Measurements from ENCODE around the gene NAA60. TPM values are rescaled to one million over a fixed set of nuclear protein-coding genes. Genes with fewer than 3 reads are reported as not detected.

NAA60 gene
- total and polyA plus RNA-seq, 2 of the 13 experiments (the other 11 are each of a cell fraction or from before 2014, with no cell fraction given), result 14.7 to 32.0 TPM

DNA sequence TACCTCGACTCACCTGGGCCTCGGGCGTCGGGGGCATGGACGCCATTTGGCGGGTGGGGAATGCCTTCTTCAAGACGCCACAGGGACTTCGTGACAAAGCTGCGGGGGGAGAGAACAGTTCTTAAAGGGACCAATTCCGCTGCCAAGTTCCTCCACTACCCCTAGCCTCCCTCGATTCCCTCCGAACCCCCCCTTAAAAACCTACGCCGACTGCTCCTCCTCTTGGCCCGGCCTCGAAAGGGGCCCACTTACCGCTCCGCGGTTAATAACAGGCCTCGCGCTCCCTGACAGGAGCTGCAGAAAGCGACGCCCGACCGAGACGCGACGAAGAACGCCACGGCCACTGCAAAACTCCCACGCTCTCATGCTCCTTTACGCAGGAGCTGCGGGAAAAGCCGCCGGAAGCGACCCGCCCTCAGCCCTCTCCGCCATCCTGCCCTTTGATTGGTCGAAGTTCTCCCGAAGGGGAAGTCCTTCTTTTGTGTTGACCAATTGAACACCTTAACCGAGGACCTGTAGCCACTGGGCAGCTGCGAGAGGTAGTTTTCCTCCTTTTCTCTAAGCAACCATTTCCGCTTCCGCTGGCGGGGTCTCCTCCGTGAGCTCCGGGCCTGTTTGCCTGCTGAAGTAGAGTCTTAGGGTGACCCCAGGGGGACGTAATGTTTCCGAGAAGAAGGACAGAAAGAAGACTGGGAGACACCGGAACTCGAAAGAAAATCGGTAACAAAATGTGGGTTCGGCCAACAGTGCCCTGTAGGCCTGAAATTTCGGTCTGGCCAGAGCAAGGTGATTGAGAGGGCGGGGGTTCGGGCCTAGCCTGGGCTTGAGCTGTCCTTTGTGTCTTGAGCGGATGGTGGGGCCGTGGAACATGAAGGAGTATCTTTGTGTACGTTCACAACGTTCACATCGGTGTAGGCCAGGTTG is at the start of gene NAA60, which contains the start of gene ZNF597 (continued):
- TF ChIP-seq, protein P1, sequence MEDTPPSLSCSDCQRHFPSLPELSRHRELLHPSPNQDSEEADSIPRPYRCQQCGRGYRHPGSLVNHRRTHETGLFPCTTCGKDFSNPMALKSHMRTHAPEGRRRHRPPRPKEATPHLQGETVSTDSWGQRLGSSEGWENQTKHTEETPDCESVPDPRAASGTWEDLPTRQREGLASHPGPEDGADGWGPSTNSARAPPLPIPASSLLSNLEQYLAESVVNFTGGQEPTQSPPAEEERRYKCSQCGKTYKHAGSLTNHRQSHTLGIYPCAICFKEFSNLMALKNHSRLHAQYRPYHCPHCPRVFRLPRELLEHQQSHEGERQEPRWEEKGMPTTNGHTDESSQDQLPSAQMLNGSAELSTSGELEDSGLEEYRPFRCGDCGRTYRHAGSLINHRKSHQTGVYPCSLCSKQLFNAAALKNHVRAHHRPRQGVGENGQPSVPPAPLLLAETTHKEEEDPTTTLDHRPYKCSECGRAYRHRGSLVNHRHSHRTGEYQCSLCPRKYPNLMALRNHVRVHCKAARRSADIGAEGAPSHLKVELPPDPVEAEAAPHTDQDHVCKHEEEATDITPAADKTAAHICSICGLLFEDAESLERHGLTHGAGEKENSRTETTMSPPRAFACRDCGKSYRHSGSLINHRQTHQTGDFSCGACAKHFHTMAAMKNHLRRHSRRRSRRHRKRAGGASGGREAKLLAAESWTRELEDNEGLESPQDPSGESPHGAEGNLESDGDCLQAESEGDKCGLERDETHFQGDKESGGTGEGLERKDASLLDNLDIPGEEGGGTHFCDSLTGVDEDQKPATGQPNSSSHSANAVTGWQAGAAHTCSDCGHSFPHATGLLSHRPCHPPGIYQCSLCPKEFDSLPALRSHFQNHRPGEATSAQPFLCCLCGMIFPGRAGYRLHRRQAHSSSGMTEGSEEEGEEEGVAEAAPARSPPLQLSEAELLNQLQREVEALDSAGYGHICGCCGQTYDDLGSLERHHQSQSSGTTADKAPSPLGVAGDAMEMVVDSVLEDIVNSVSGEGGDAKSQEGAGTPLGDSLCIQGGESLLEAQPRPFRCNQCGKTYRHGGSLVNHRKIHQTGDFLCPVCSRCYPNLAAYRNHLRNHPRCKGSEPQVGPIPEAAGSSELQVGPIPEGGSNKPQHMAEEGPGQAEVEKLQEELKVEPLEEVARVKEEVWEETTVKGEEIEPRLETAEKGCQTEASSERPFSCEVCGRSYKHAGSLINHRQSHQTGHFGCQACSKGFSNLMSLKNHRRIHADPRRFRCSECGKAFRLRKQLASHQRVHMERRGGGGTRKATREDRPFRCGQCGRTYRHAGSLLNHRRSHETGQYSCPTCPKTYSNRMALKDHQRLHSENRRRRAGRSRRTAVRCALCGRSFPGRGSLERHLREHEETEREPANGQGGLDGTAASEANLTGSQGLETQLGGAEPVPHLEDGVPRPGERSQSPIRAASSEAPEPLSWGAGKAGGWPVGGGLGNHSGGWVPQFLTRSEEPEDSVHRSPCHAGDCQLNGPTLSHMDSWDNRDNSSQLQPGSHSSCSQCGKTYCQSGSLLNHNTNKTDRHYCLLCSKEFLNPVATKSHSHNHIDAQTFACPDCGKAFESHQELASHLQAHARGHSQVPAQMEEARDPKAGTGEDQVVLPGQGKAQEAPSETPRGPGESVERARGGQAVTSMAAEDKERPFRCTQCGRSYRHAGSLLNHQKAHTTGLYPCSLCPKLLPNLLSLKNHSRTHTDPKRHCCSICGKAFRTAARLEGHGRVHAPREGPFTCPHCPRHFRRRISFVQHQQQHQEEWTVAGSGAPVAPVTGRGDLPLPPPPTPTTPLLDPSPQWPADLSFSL (CRISPR knock-in tag; IDR thresholded peaks at IDR 0.05), result no peak
- TF ChIP-seq HES4 (CRISPR knock-in tag; IDR thresholded peaks at IDR 0.05; ENCODE audit: borderline replicate concordance) (0 out of 2 replicates have a peak, but pooled peaks have one; percentile 24), GABPA (IDR thresholded peaks at IDR 0.05; ENCODE audit: low read depth, low read length) (peak; percentile 68), GABPA (CRISPR knock-in tag; IDR thresholded peaks at IDR 0.05; ENCODE audit: low read depth) (peak; percentile 94), ZSCAN30 (CRISPR knock-in tag; IDR thresholded peaks at IDR 0.05) (no peak), TEAD3 (CRISPR knock-in tag; optimal IDR thresholded peaks at IDR 0.05; ENCODE audit: borderline replicate concordance) (no peak), MAFK (conservative IDR thresholded peaks at IDR 0.05 in 1 of 2, IDR thresholded peaks at IDR 0.05 in 1 of 2; ENCODE audit: low read length in 2 of 2) (no peak), ZFP90 (CRISPR knock-in tag; IDR thresholded peaks at IDR 0.05; ENCODE audit: borderline replicate concordance) (no peak), U2AF1 (optimal IDR thresholded peaks at IDR 0.05; ENCODE audit: low read depth, low read length) (no peak), ZNF431 (CRISPR knock-in tag; IDR thresholded peaks at IDR 0.05; ENCODE audit: borderline replicate concordance, low read depth) (no peak), ZNF275 (CRISPR knock-in tag; IDR thresholded peaks at IDR 0.05; ENCODE audit: borderline replicate concordance) (no peak), FOXK2 (IDR thresholded peaks at IDR 0.05) (no peak), ERF (CRISPR knock-in tag; IDR thresholded peaks at IDR 0.05) (no peak)
- TF ChIP-seq, protein P2, sequence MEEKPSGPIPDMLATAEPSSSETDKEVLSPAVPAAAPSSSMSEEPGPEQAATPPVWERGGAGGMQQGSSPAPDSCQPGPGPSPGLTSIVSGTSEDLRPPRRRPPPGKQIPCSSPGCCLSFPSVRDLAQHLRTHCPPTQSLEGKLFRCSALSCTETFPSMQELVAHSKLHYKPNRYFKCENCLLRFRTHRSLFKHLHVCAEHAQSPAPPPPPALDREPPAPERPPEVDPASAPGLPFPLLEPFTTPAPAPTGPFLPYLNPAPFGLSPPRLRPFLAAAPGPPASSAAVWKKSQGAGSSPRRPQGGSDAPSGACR (CRISPR knock-in tag; IDR thresholded peaks at IDR 0.05), result no peak
- TF ChIP-seq, protein P3, sequence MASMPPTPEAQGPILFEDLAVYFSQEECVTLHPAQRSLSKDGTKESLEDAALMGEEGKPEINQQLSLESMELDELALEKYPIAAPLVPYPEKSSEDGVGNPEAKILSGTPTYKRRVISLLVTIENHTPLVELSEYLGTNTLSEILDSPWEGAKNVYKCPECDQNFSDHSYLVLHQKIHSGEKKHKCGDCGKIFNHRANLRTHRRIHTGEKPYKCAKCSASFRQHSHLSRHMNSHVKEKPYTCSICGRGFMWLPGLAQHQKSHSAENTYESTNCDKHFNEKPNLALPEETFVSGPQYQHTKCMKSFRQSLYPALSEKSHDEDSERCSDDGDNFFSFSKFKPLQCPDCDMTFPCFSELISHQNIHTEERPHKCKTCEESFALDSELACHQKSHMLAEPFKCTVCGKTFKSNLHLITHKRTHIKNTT (CRISPR knock-in tag; IDR thresholded peaks at IDR 0.05), result no peak
